Astrocyte (in vitro differentiated cells and primary cell): Measurements from ENCODE around the gene CGB1.
A peak's percentile ranks its signal among the peaks of the same experiment; 100 is the strongest.

ENCODE experiments used
- EZH2 ChIP-seq: IDR thresholded peaks from 2 replicates; pipeline ENCODE4 v1.6.1; 2012; ENCODE audit warnings: mild to moderate bottlenecking, low read length, inconsistent platforms; ENCODE audit not compliant: insufficient read depth
- TF ChIP-seq, protein P1 (sequence below): IDR thresholded peaks from 2 replicates; pipeline ENCODE4 v1.5.1; 2011; ENCODE audit warnings: low read depth, mild to moderate bottlenecking, inconsistent platforms, low read length, moderate library complexity; ENCODE audit not compliant: insufficient read depth

DNA sequence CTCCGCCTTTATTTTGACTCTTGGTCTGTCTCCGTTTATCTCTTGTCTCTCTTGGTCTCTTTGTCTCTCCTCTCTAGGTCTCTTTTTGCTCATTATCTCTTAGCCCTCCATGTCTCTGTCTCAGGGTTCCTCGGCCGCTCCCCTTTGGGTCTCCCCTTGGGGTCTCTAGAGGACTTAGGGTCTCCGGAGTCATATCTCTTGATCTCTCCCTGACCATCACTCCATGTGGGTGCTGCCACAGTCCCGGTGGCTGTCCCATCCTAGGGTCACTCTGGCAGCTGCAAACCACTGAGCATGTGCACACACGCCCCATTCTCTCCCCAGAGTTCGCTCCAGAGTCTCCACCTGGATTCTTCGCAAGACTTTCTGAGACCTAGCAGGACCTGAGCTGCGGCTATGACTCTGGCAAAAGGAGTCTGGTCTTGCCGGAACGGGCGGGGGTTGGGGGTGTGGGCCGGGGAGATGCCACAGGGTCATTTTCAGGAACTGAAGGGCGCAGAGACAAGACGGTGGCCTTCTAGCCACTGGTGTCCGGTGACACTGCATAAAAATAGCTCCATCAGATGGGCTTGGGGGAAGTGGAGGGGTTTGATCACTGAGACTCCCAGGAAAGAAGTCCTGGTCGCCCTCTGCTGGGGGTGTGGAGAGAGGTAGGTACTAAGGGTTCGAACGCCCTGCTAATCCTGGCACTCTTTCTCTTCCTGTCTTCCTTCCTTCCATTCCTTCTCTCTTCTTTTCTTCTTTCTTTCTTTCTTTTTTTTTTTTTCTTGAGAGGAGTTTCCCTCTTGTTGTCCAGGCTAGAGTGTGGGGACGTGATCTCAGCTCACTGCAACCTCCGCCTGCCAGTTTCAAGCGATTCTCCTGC lies 37.1 kb upstream of the CGB1 start:
- TF ChIP-seq, protein P1, sequence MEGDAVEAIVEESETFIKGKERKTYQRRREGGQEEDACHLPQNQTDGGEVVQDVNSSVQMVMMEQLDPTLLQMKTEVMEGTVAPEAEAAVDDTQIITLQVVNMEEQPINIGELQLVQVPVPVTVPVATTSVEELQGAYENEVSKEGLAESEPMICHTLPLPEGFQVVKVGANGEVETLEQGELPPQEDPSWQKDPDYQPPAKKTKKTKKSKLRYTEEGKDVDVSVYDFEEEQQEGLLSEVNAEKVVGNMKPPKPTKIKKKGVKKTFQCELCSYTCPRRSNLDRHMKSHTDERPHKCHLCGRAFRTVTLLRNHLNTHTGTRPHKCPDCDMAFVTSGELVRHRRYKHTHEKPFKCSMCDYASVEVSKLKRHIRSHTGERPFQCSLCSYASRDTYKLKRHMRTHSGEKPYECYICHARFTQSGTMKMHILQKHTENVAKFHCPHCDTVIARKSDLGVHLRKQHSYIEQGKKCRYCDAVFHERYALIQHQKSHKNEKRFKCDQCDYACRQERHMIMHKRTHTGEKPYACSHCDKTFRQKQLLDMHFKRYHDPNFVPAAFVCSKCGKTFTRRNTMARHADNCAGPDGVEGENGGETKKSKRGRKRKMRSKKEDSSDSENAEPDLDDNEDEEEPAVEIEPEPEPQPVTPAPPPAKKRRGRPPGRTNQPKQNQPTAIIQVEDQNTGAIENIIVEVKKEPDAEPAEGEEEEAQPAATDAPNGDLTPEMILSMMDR, result peak; percentile 22
- TF ChIP-seq EZH2, result no peak
